Neuron (in vitro differentiated cells): Measurements from ENCODE around the gene ARID2.

Source experiments
- H2AFZ ChIP-seq: one replicate; pipeline ENCODE4 v1.6.1; 2013; ENCODE audit warnings: low read depth, mild to moderate bottlenecking, inconsistent platforms, low read length, moderate library complexity
- H3K27me3 ChIP-seq: one replicate; pipeline ENCODE4 v1.6.1; 2013; ENCODE audit warnings: low read length; ENCODE audit not compliant: insufficient read depth
- H3K36me3 ChIP-seq: one replicate; pipeline ENCODE4 v1.6.1; 2013; ENCODE audit warnings: low read length; ENCODE audit not compliant: insufficient read depth
- H3K4me1 ChIP-seq: one replicate; pipeline ENCODE4 v1.6.1; 2013; ENCODE audit warnings: low read length; ENCODE audit not compliant: insufficient read depth
- H3K4me3 ChIP-seq: 2 replicates; pipeline ENCODE4 v1.5.1; 2013; ENCODE audit warnings: mild to moderate bottlenecking, low read length, moderate library complexity
- H3K9me3 ChIP-seq: one replicate; pipeline ENCODE4 v1.6.1; 2013; ENCODE audit warnings: low read length

The ARID2 gene

DNA sequence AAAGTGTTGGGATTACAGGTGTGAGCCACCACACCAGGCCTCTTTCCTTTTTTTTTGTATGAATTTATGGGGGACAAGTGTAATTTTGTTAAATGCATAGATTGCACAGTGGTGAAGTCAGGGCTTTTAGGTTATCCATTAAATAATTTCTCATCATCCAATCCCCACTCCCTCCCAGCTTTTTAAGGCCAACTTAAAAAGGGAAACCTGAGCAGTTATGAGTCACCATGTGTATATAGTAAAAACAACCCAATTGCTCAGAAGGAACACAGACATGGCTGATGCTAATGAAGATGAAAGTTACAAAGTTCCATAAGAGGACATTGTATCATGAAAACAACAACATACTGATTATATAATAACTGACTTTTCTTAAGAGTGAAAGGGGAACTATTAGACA, 25.6 kb upstream of the ARID2 start:
- Histone ChIP-seq H3K4me1 (no peaks in the 10 kb centered on the region), H3K36me3 (no peaks in the 10 kb centered on the region), H2AFZ (no peak overlapping the region), H3K4me3 (no peak overlapping the region), H3K9me3 (peaks cover 3% of the 10 kb centered on the region), H3K27me3 (no peaks in the 10 kb centered on the region)

DNA sequence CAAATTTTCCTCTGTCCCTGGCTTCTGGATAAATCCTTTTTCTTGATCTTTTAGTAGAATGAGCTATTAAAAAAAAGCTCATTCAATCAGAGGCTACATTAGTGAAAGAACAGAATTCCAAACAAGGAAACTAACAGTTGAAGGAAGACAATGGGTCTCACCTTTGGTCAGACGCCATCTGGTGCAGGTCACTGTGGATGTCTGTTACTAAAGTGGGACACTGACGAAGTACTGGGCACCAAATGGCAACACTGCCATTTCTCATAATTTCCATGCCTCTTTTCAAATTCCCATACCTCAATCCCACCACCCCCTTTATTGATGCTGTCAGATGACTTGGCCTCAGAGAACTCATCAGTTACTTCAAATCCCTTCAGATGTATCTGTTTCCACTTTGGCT, 24.5 kb upstream of the ARID2 start:
- peaks cover 3% of the 10 kb centered on the region for H3K9me3 ChIP-seq
- no peaks in the 10 kb centered on the region for H3K36me3 ChIP-seq
- H3K4me3 ChIP-seq, result no peak overlapping the region
- H3K4me1 ChIP-seq, result no peaks in the 10 kb centered on the region
- H3K27me3 ChIP-seq, result no peaks in the 10 kb centered on the region
- no peak overlapping the region for H2AFZ ChIP-seq

DNA sequence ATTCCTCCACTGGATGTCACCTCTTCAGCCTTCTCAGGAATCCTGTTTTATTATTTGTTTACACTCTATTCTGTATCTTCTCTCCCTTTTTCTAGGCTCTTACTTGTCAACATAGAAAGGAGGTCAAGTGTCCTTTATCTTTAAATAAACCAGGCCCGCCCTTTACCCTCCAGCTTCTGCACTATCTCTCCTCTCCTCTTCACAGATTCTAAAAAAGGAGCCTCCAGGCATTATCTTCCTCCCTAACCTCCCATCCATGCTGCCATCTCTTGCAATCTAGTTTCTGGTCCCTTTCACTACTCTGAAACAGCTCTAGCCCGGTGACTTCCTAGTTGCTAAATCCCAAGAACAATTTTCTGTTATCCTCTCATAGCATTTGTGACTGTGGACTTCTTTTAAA, 24.1 kb upstream of the ARID2 start:
- Histone ChIP-seq H3K36me3 (no peaks in the 10 kb centered on the region), H2AFZ (no peak overlapping the region), H3K4me1 (no peaks in the 10 kb centered on the region), H3K27me3 (no peaks in the 10 kb centered on the region), H3K4me3 (no peak overlapping the region), H3K9me3 (peaks cover 3% of the 10 kb centered on the region)

DNA sequence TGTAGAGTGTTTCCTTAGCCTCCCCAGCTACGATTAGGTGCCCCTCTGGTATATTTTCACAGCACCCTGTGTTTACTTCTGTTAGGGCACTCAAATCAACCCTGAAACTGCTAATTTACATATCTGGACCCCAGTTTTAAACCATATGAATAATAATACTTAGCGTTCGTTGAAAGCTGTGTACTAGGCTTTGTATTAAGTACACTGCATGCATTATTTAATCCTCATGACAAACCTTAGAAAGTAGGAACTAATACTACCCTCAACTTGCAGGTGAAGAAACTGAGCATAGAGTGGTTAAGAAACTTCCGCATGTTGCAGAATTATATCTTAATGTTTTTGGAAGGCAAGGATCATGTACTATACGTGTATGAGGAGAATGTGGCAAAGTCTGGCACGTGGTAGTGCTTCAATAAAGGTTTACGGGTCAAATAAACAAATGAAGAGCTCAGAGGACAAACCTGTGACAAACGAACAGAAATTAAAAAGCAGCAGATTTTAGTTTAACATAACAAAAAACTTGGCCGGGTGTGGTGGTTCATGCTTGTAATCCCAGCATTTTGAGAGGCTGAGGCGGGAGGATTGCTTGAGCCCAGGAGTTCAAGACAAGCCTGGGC, 22.2 kb upstream of the ARID2 start:
- Histone ChIP-seq H2AFZ (no peak overlapping the region), H3K27me3 (no peaks in the 10 kb centered on the region), H3K4me3 (no peak overlapping the region), H3K4me1 (no peaks in the 10 kb centered on the region), H3K9me3 (no peaks in the 10 kb centered on the region), H3K36me3 (no peaks in the 10 kb centered on the region)

DNA sequence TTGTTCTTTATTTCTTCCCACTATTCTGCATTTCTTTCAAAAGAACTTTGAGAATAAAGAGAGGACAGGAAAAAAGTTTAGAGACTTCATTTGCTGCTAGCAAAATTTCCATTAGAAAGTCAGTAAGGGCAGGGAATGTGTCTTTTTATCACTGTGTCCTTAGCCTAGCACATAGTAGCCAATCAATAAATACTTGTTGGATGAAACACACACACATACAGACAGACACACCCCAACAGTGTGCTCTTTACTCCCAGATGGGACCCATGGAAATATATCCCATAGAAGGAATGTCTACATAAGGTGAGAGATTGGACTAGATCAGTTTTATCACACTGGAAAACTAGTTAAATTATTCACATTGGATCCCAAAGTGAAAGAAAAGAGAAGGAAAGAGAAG, 21.1 kb upstream of the ARID2 start:
- H3K9me3 ChIP-seq, result no peaks in the 10 kb centered on the region
- H3K4me3 ChIP-seq, result no peak overlapping the region
- no peaks in the 10 kb centered on the region for H3K4me1 ChIP-seq
- no peaks in the 10 kb centered on the region for H3K36me3 ChIP-seq
- no peaks in the 10 kb centered on the region for H3K27me3 ChIP-seq
- H2AFZ ChIP-seq, result no peak overlapping the region

DNA sequence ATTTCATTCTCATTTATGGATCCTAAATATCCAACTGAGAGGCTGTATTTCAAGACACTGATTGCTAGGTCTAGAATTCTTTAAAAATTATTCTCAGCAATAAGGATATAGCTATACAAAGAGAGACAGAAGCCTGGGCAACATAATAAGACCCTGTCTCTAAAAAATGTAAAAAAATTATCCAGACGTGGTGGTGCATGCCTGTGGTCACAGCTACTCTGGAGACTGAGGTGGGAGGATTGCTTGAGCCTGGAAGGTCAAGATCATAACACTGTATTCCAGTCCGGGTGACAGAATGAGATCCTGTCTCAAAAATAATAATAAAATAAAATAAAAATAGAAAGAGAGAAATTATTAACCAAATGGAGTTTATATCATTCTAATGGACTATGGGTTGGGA, 20.6 kb upstream of the ARID2 start:
- Histone ChIP-seq H3K4me1 (no peaks in the 10 kb centered on the region), H3K4me3 (no peak overlapping the region), H3K9me3 (no peaks in the 10 kb centered on the region), H2AFZ (no peak overlapping the region), H3K27me3 (no peaks in the 10 kb centered on the region), H3K36me3 (no peaks in the 10 kb centered on the region)

DNA sequence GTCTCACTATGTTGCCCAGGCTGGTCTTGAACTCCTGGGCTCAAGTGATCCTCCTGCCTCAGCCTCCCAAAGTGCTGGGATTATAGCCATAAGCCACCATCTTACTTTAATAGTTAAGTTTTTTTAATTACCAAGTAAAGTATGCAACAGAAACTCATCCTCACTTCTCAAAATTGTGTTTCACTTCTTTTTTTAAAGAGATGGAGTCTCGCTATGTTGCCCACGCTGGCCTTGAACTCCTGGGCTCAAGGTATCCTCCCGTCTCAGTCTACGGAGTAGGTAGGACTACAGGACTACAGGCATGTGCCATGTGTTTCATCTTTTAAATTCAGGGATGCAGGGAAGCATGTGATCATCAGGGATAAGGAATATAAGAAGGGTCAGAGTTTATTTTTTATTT, 17.2 kb upstream of the ARID2 start:
- Histone ChIP-seq H3K27me3 (no peaks in the 10 kb centered on the region), H3K9me3 (peaks cover 2% of the 10 kb centered on the region), H3K36me3 (no peaks in the 10 kb centered on the region), H2AFZ (no peak overlapping the region), H3K4me3 (no peak overlapping the region), H3K4me1 (no peaks in the 10 kb centered on the region)

DNA sequence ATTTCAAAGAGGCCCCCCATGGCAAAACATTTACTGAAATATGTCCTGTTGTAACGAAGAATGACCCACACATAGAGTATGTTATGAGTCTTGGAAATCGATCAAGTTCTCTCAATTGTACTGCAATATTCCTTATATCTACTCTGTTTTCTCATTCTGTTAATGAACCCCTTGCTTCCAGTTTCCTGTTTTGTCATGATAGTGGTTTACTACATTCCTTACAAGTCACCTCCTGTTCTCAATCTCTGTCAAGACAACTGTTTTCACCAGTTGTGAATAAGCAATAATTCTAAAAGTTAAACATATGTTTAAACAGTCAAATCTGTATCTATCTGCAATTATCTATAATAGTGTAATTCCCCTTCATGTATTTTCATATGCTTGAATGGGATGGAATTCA, 16.4 kb upstream of the ARID2 start:
- no peak overlapping the region for H3K4me3 ChIP-seq
- peaks cover 2% of the 10 kb centered on the region for H3K9me3 ChIP-seq
- no peaks in the 10 kb centered on the region for H3K27me3 ChIP-seq

DNA sequence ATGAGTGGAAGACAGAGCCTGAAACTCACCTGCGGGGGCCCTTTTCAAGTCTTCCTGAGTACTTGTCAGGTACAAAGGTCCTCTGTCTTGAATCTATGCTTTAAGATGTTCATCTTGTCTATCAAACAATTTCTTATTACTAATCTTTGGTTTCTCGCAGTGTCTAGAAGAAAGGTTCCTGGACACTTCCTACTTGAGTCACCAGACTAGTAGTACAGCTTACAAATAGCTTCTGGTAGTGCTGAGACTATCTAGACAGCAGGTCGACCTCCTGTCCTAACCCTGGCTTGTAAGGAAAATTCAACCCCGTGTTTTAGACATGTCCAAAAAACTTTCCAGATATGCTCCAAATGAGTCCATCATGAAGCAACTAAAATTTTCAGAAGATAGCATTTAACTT, 11.2 kb upstream of the ARID2 start:
- no peaks in the 10 kb centered on the region for H3K27me3 ChIP-seq
- peaks cover 6% of the 10 kb centered on the region for H3K4me1 ChIP-seq
- no peak overlapping the region for H3K4me3 ChIP-seq
- H3K9me3 ChIP-seq, result peaks cover 2% of the 10 kb centered on the region
- H2AFZ ChIP-seq, result no peak overlapping the region
- H3K36me3 ChIP-seq, result no peaks in the 10 kb centered on the region

More for the DNA sequence above, 16.4 kb upstream of the ARID2 start:
- no peaks in the 10 kb centered on the region for H3K36me3 ChIP-seq
- H3K4me1 ChIP-seq, result no peaks in the 10 kb centered on the region
- no peak overlapping the region for H2AFZ ChIP-seq

DNA sequence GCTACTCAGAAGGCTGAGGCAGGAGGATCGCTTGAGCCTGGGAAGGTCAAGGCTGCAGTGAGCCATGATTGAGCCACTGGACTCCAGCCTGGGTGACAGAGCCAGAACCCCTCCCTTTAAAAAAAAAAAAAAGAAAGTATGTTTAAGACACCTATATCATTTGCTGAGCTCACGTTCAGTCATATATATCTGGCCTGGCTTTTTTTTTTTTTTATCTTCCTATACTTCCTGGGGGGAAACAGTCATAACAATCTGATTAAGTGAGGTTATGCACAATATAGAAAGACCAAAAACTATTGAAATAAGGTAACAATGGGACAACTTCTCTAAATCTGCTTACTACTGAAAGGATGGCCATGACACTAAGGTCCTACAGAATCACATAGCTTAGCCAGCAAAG, 9.4 kb upstream of the ARID2 start:
- Histone ChIP-seq H3K27me3 (no peaks in the 10 kb centered on the region), H2AFZ (no peak overlapping the region), H3K4me1 (peaks cover 13% of the 10 kb centered on the region), H3K9me3 (peaks cover 2% of the 10 kb centered on the region), H3K36me3 (no peaks in the 10 kb centered on the region), H3K4me3 (no peak overlapping the region)

DNA sequence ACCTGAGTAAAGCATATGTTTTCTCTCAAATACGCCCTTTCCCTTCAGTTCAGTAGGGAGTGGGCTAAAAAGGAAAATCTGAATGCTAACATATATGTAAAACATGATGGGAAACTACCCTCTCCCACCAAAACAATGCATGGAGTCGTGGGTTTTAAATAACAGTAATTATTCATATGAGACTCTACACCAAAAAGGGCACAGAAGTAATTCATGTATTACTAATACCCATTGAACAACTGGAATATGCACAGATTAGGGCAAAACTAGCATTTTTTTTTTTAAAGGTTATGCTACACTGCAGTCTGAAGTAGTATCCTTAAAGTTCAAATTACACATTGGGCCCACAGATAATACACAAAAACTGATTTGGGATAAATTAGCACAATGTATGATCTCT, 8.1 kb upstream of the ARID2 start:
- Histone ChIP-seq H3K36me3 (no peaks in the 10 kb centered on the region), H3K27me3 (no peaks in the 10 kb centered on the region), H2AFZ (no peak overlapping the region), H3K9me3 (peaks cover 1% of the 10 kb centered on the region), H3K4me1 (peaks cover 14% of the 10 kb centered on the region), H3K4me3 (no peak overlapping the region)

DNA sequence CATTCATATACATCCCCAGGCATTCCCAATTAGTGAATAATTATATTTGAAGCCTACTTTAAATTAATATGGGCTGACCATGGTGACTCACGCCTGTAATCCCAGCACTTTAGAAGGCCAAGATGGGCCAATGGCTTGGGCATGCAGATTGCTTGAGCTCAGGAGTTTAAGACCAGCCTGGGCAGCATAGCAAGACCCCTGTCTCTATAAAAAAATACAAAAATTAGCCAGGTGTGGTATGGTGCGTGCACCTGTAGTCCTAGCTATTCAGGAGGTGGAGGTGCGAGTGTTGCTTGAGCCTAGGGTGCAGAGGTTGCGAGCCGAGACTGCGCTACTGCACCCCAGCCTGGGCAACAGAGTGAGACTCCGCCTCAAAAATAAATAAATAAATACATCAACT, 7.6 kb upstream of the ARID2 start:
- no peaks in the 10 kb centered on the region for H3K9me3 ChIP-seq
- no peaks in the 10 kb centered on the region for H3K36me3 ChIP-seq
- peaks cover 14% of the 10 kb centered on the region for H3K4me1 ChIP-seq
- no peak overlapping the region for H3K4me3 ChIP-seq
- no peak overlapping the region for H2AFZ ChIP-seq
- H3K27me3 ChIP-seq, result no peaks in the 10 kb centered on the region

DNA sequence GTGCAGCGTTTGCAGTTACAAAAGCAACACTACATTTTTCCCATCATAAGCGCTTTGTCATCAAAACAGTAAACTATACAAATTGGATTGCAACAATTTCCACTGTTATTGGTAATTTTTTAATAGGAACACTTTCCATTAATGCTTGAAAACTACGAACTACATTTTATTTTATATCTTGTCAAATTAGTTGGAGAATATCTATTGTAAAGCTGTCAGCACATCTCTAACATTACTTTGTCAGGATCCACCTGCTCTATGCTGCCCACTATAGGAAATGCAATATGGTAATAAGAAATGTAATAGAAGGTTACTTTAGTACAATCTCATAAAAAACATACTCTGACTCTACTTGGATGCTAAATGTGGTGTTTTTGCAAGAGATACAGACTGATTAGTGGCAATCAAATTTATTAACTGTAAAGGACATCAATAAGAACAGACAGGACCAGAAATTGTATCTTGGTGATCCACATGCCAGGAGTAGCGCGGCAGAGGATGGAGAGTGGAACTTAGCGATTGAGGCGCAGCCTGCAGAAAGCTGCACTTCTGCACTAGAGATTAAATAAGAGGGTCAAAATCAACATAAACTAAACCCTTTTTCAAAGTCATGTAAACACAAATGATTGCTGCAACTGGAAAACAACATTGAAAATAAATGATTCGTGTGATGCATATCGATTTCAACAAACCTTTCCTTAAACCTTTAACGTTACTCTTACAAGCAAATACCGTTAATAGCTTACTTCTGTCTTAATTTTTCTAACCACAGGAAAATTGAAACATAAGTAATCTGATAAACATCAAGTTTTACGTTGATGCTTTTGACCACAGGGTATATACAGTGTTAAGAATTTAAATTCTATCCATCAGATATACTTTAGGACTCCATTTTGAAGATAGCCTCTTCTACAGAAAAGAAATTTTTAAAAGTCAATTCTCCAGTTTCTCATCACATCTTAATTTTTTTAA, 3.6 kb upstream of the ARID2 start:
- Histone ChIP-seq H3K36me3 (no peaks in the 10 kb centered on the region), H3K4me1 (peaks cover 14% of the 10 kb centered on the region), H2AFZ (no peak overlapping the region), H3K9me3 (no peaks in the 10 kb centered on the region), H3K4me3 (peak overlapping the region; percentile 97), H3K27me3 (no peaks in the 10 kb centered on the region)
